ENCODE data around the gene DLG2.

The DLG2 gene

GRCh38 chr11:83549984-83550667 is 2077.0 kb downstream of the DLG2 start:
- TF ChIP-seq TAF1 (IDR thresholded peaks at IDR 0.05; ENCODE audit: borderline replicate concordance, insufficient read depth, low read length) (no peak), POLR2AphosphoS5 (IDR thresholded peaks at IDR 0.05; ENCODE audit: low read depth, low read length) (no peak), SIN3A (IDR thresholded peaks at IDR 0.05; ENCODE audit: borderline replicate concordance, insufficient read depth, low read length) (no peak), FOXP2 (optimal IDR thresholded peaks at IDR 0.05; ENCODE audit: borderline replicate concordance, extremely low read depth, extremely low read length, insufficient read depth) (no peak), REST (IDR thresholded peaks at IDR 0.05; ENCODE audit: insufficient read depth in 1 of 2, low read depth in 2 of 2, low read length in 2 of 2) (no peak)

GRCh38 chr11:83546368-83546767 is 2080.8 kb downstream of the DLG2 start:
- TF ChIP-seq FOXP2 (optimal IDR thresholded peaks at IDR 0.05; ENCODE audit: borderline replicate concordance, extremely low read depth, extremely low read length, insufficient read depth) (no peak), REST (IDR thresholded peaks at IDR 0.05; ENCODE audit: insufficient read depth in 1 of 2, low read depth in 2 of 2, low read length in 2 of 2) (no peak), POLR2AphosphoS5 (IDR thresholded peaks at IDR 0.05; ENCODE audit: low read depth, low read length) (no peak), SIN3A (IDR thresholded peaks at IDR 0.05; ENCODE audit: borderline replicate concordance, insufficient read depth, low read length) (no peak), TAF1 (IDR thresholded peaks at IDR 0.05; ENCODE audit: borderline replicate concordance, insufficient read depth, low read length) (no peak)

GRCh38 chr11:83545494-83546260 is 2081.5 kb downstream of the DLG2 start:
- no peak for TF ChIP-seq SIN3A (IDR thresholded peaks at IDR 0.05; ENCODE audit: borderline replicate concordance, insufficient read depth, low read length)
- no peak for TF ChIP-seq FOXP2 (optimal IDR thresholded peaks at IDR 0.05; ENCODE audit: borderline replicate concordance, extremely low read depth, extremely low read length, insufficient read depth)
- no peak for TF ChIP-seq POLR2AphosphoS5 (IDR thresholded peaks at IDR 0.05; ENCODE audit: low read depth, low read length)
- TF ChIP-seq REST (IDR thresholded peaks at IDR 0.05; ENCODE audit: insufficient read depth in 1 of 2, low read depth in 2 of 2, low read length in 2 of 2) = no peak
- TF ChIP-seq TAF1 (IDR thresholded peaks at IDR 0.05; ENCODE audit: borderline replicate concordance, insufficient read depth, low read length) = no peak

GRCh38 chr11:83544846-83545245 is 2082.3 kb downstream of the DLG2 start:
- TF ChIP-seq REST (IDR thresholded peaks at IDR 0.05; ENCODE audit: insufficient read depth in 1 of 2, low read depth in 2 of 2, low read length in 2 of 2) = no peak
- no peak for TF ChIP-seq SIN3A (IDR thresholded peaks at IDR 0.05; ENCODE audit: borderline replicate concordance, insufficient read depth, low read length)
- TF ChIP-seq FOXP2 (optimal IDR thresholded peaks at IDR 0.05; ENCODE audit: borderline replicate concordance, extremely low read depth, extremely low read length, insufficient read depth) = no peak
- no peak for TF ChIP-seq TAF1 (IDR thresholded peaks at IDR 0.05; ENCODE audit: borderline replicate concordance, insufficient read depth, low read length)
- TF ChIP-seq POLR2AphosphoS5 (IDR thresholded peaks at IDR 0.05; ENCODE audit: low read depth, low read length) = no peak
